Sigmoid colon (tissue), 4 donors: Measurements from ENCODE around the gene RASA4B.

Source experiments
- CTCF ChIP-seq, 4 experiments: fragments of 450-650 bp in 3 of 4; fragments of 200-600 bp in 1 of 4; IDR thresholded peaks; one replicate each; pipeline ENCODE4 v1.5.1; 2016 to 2019; ENCODE audit warnings: antibody characterized with exemption in 4 of 4, mild to moderate bottlenecking in 3 of 4, moderate library complexity in 2 of 4
- EP300 ChIP-seq, 4 donors: sonication (generic); formaldehyde crosslinking; IDR thresholded peaks; one replicate each; pipeline ENCODE4 v1.6.1; 2017; ENCODE audit warnings: antibody characterized with exemption in 4 of 4
- POLR2A ChIP-seq, 2 donors: fragments of 450-650 bp; IDR thresholded peaks; one replicate each; pipeline ENCODE4 v1.6.1; 2016; ENCODE audit warnings: antibody characterized with exemption in 2 of 2, mild to moderate bottlenecking in 2 of 2, moderate library complexity in 2 of 2

GRCh38 chr7:102450242-102450641, 67.3 kb downstream of the RASA4B start:
- TF ChIP-seq CTCF (IDR thresholded peaks at IDR 0.05) (no peak), POLR2A (IDR thresholded peaks at IDR 0.05) (no peak), EP300 (IDR thresholded peaks at IDR 0.05) (no peak)
